ENCODE measurements around the gene NHSL1. TPM values are rescaled to one million over a fixed set of nuclear protein-coding genes. Genes with fewer than 3 reads are reported as not detected.

Gene NHSL1
- total and polyA plus RNA-seq, 2 of the 8 experiments (the other 6 are each of a cell fraction or from before 2014, with no cell fraction given): 7.2 to 32.4 TPM

DNA sequence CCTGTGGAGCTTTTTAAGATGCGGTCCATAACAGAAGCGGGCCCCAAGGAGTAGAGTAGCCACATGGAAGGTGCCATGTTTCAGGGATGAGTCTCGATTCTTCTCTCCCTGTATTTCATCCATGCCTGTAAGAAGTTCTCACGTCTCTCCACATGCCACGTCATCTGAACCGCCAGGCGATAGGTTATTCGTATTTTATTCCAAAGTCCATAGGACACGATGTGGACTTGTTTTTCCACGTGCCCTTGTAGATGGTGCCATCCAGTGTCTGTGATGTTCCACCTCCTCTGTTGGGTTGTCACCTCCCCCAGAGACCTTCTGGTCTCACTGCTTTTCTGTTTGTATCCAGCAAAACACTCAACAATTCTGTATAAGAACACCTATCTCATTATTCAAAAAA is 77.7 kb downstream of the NHSL1 start (continued):
- TF ChIP-seq GABPA (IDR thresholded peaks at IDR 0.05; ENCODE audit: borderline replicate concordance, insufficient read depth, low read length) (no peak), TAF7 (optimal IDR thresholded peaks at IDR 0.05; ENCODE audit: borderline replicate concordance, low read depth, low read length) (no peak)
- TF ChIP-seq, protein P1, sequence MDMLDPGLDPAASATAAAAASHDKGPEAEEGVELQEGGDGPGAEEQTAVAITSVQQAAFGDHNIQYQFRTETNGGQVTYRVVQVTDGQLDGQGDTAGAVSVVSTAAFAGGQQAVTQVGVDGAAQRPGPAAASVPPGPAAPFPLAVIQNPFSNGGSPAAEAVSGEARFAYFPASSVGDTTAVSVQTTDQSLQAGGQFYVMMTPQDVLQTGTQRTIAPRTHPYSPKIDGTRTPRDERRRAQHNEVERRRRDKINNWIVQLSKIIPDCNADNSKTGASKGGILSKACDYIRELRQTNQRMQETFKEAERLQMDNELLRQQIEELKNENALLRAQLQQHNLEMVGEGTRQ (IDR thresholded peaks at IDR 0.05; ENCODE audit: low read length): no peak
